Endodermal cell (in vitro differentiated cells): ENCODE results near the gene ADSL. TPM values are rescaled to one million over a fixed set of nuclear protein-coding genes. Genes with fewer than 3 reads are reported as not detected.

Source experiments
- DNase-seq: peaks from one replicate; pipeline ENCODE4 v3.0.0-alpha.2; 2017
- H3K27ac ChIP-seq: 2 replicates; pipeline ENCODE4 v1.5.1; 2013; ENCODE audit warnings: mild to moderate bottlenecking, low read depth, low read length, moderate library complexity
- H3K27me3 ChIP-seq: 2 replicates; pipeline ENCODE4 v1.6.1; 2013; ENCODE audit warnings: mild to moderate bottlenecking, low read length, moderate library complexity; ENCODE audit not compliant: insufficient read depth, control insufficient read depth, poor library complexity, severe bottlenecking
- H3K36me3 ChIP-seq: 2 replicates; pipeline ENCODE4 v1.7.0; 2013; ENCODE audit warnings: mild to moderate bottlenecking, low read length, moderate library complexity; ENCODE audit not compliant: control insufficient read depth, insufficient read depth
- H3K4me1 ChIP-seq: one replicate; pipeline ENCODE4 v1.7.0; 2013; ENCODE audit warnings: low read length; ENCODE audit not compliant: control insufficient read depth, insufficient read depth
- H3K4me3 ChIP-seq: 2 replicates; pipeline ENCODE4 v1.5.1; 2013; ENCODE audit warnings: mild to moderate bottlenecking, low read length, moderate library complexity
- H3K9ac ChIP-seq: 2 replicates; pipeline ENCODE4 v1.6.1; 2013; ENCODE audit warnings: mild to moderate bottlenecking, low read length, moderate library complexity; ENCODE audit not compliant: poor library complexity, severe bottlenecking; ENCODE audit errors: extremely low read depth
- H3K9me3 ChIP-seq: 2 replicates; pipeline ENCODE4 v1.6.1; 2013; ENCODE audit warnings: mild to moderate bottlenecking, low read length, moderate library complexity; ENCODE audit not compliant: control insufficient read depth
- H3K27ac Mint-ChIP-seq: 2 replicates; pipeline ENCODE4 v1.8.0; 2020; ENCODE audit warnings: mixed read lengths
- H3K27me3 Mint-ChIP-seq: 2 replicates; pipeline ENCODE4 v1.8.0; 2021; ENCODE audit warnings: mild to moderate bottlenecking, mixed read lengths; ENCODE audit not compliant: insufficient read depth
- H3K36me3 Mint-ChIP-seq: 2 replicates; pipeline ENCODE4 v1.8.0; 2020; ENCODE audit warnings: low read depth, mixed read lengths
- H3K4me1 Mint-ChIP-seq: 2 replicates; pipeline ENCODE4 v1.8.0; 2020; ENCODE audit warnings: mixed read lengths
- H3K4me3 Mint-ChIP-seq: 2 replicates; pipeline ENCODE4 v1.8.0; 2020; ENCODE audit warnings: mild to moderate bottlenecking, moderate library complexity, mixed read lengths
- H3K9me3 Mint-ChIP-seq: 2 replicates; pipeline ENCODE4 v1.8.0; 2020; ENCODE audit warnings: mild to moderate bottlenecking, mixed read lengths
- WGBS, 2 experiments: methylation state at CpG; one replicate each; pipeline versions ENCODE4 v1.1.5 to v1.1.7; 2013; ENCODE audit warnings: missing lambda C conversion rate in 2 of 2, mixed read lengths in 1 of 2; ENCODE audit not compliant: insufficient coverage in 1 of 2, insufficient read length in 1 of 2; 5-methylcytosine and 5-hydroxymethylcytosine counted together
- total RNA-seq, 2 donors: library from RNA; stranded (reverse); fragmentation: NEBNext Ultra II Directional in 1 of 2; extraction: Animal tissue kit (Norgen Biotek cat#: 25700) in 1 of 2; gene quantifications; 2 replicates in 1 of 2; 3 replicates in 1 of 2; pipeline ENCODE4 v1.2.1, GENCODE V29; 2021
- TF ChIP-seq, protein P1 (sequence below): fragments of 200-600 bp; sonication (generic); conservative IDR thresholded peaks from 2 replicates; pipeline ENCODE4 v1.5.0; 2021; ENCODE audit warnings: antibody characterized with exemption, mild to moderate bottlenecking

Gene ADSL
- total RNA-seq, 2 donors from 2014 or later = 107 to 118 TPM

GRCh38 chr22:40366068-40366467, 19.8 kb downstream of the ADSL start:
- Histone ChIP-seq H3K9me3 (no peaks in the 10 kb centered on the region), H3K27ac (no peak overlapping the region), H3K4me3 (no peak overlapping the region), H3K27me3 (no peaks in the 10 kb centered on the region), H3K36me3 (peaks cover 71% of the 10 kb centered on the region), H3K9ac (no peak overlapping the region), H3K4me1 (no peaks in the 10 kb centered on the region)
- Mint-ChIP-seq H3K9me3 (no peaks in the 10 kb centered on the region), H3K27ac (no peak overlapping the region), H3K36me3 (peaks cover 83% of the 10 kb centered on the region), H3K4me3 (no peak overlapping the region), H3K4me1 (no peaks in the 10 kb centered on the region), H3K27me3 (no peaks in the 10 kb centered on the region)
- no peak for DNase-seq
- TF ChIP-seq, protein P1, sequence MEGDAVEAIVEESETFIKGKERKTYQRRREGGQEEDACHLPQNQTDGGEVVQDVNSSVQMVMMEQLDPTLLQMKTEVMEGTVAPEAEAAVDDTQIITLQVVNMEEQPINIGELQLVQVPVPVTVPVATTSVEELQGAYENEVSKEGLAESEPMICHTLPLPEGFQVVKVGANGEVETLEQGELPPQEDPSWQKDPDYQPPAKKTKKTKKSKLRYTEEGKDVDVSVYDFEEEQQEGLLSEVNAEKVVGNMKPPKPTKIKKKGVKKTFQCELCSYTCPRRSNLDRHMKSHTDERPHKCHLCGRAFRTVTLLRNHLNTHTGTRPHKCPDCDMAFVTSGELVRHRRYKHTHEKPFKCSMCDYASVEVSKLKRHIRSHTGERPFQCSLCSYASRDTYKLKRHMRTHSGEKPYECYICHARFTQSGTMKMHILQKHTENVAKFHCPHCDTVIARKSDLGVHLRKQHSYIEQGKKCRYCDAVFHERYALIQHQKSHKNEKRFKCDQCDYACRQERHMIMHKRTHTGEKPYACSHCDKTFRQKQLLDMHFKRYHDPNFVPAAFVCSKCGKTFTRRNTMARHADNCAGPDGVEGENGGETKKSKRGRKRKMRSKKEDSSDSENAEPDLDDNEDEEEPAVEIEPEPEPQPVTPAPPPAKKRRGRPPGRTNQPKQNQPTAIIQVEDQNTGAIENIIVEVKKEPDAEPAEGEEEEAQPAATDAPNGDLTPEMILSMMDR = no peak
- WGBS, 2 experiments = 97 to 100% methylated on average over 2 of the region's 2 CpGs

DNA sequence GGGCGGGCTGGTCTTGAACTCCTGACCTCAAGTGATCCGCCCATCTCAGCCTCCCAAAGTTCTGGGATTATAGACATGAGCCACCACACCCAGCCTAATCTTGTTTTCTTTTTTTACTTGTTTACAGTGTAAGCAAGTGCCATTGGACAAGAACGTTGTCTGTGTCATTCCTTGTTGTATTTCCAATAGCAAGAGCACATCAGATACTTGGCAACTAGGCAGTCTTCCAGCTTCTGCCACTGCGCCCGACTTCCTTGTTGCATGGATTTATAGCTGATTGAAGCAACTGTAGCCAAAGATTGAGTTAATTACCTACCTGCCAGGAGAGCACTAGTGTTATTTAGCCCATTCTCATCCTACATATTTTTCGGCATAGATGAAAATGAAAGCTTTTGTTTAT, 21.0 kb downstream of the ADSL start:
- Histone ChIP-seq H3K4me3 (no peak overlapping the region), H3K4me1 (no peaks in the 10 kb centered on the region), H3K9ac (no peak overlapping the region), H3K27ac (no peak overlapping the region), H3K36me3 (peaks cover 60% of the 10 kb centered on the region), H3K27me3 (no peaks in the 10 kb centered on the region), H3K9me3 (no peaks in the 10 kb centered on the region)
- TF ChIP-seq, protein P1 = no peak
- H3K4me3 Mint-ChIP-seq = no peak overlapping the region
- H3K27me3 Mint-ChIP-seq = no peaks in the 10 kb centered on the region
- WGBS, 2 experiments = 97 to 100% methylated on average over 1 to 6 of the region's 6 CpGs
- no peak for DNase-seq
- H3K36me3 Mint-ChIP-seq = peaks cover 72% of the 10 kb centered on the region
- H3K4me1 Mint-ChIP-seq = peaks cover 5% of the 10 kb centered on the region
- H3K9me3 Mint-ChIP-seq = no peaks in the 10 kb centered on the region
- H3K27ac Mint-ChIP-seq = no peak overlapping the region

DNA sequence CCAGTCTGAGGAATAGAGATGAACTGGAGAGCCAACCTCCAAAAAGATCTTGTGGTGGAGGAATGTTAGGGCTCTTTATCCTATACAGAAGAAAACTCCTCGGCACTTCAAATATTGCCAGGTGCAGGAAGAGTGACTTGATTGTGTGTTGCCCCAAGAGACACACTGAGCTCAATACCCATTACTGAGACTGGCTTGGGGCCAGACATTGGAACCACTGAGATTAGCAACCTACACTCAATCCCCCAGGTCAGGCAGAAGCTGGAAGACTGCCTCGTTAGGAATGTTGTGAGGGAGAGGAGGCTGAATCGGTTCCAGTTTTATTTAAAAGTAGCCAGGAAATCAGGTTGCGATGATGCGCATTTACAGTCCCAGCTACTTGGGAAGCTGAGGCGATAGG, 21.7 kb downstream of the ADSL start:
- Histone ChIP-seq H3K4me3 (no peak overlapping the region), H3K9me3 (no peaks in the 10 kb centered on the region), H3K27ac (no peak overlapping the region), H3K4me1 (no peaks in the 10 kb centered on the region), H3K9ac (no peak overlapping the region), H3K36me3 (peaks cover 60% of the 10 kb centered on the region), H3K27me3 (no peaks in the 10 kb centered on the region)
- no peak overlapping the region for H3K27ac Mint-ChIP-seq
- H3K27me3 Mint-ChIP-seq = no peaks in the 10 kb centered on the region
- WGBS, 2 experiments = 92 to 99% methylated on average over 6 of the region's 6 CpGs
- H3K4me3 Mint-ChIP-seq = no peak overlapping the region
- H3K36me3 Mint-ChIP-seq = peaks cover 72% of the 10 kb centered on the region
- DNase-seq = no peak
- TF ChIP-seq, protein P1 = no peak
- H3K4me1 Mint-ChIP-seq = peaks cover 5% of the 10 kb centered on the region
- H3K9me3 Mint-ChIP-seq = no peaks in the 10 kb centered on the region
